Psoas muscle (tissue), 8 donors: ENCODE data around the gene FGF1. TPM values are rescaled to one million over a fixed set of nuclear protein-coding genes. Genes with fewer than 3 reads are reported as not detected.
A peak's percentile ranks its signal among the peaks of the same experiment; 100 is the strongest.

Experiments
- ATAC-seq, 4 donors: fragments of 200-7000 bp; cut with Tn5 transposase; one replicate each; pipeline ENCODE4 v1.9.1; 2020; ENCODE audit warnings: moderate library complexity in 3 of 4, mild to moderate bottlenecking in 2 of 4
- DNase-seq, 2 donors: peaks; one replicate each; pipeline ENCODE4 v3.0.0-alpha.2; 2020
- H3K27ac ChIP-seq: fragments of 200-600 bp; one replicate; pipeline ENCODE4 v1.8.0; 2022
- H3K27me3 ChIP-seq, 3 donors: fragments of 200-600 bp in 1 of 3; one replicate each; pipeline versions ENCODE4 v1.6.1 to v1.8.0; 2013 to 2022; ENCODE audit warnings: low read length in 2 of 3, mild to moderate bottlenecking in 2 of 3, moderate library complexity in 1 of 3; ENCODE audit not compliant: insufficient read depth in 3 of 3
- H3K36me3 ChIP-seq, 2 donors: fragments of 200-600 bp in 1 of 2; one replicate each; pipeline versions ENCODE4 v1.6.1 to v1.8.0; 2013 to 2022; ENCODE audit warnings: low read depth in 1 of 2, mild to moderate bottlenecking in 1 of 2, moderate library complexity in 1 of 2; ENCODE audit not compliant: insufficient read depth in 1 of 2
- H3K4me1 ChIP-seq: fragments of 200-600 bp; one replicate; pipeline ENCODE4 v1.8.0; 2022
- H3K4me3 ChIP-seq: fragments of 200-600 bp; one replicate; pipeline ENCODE4 v1.8.0; 2022; ENCODE audit warnings: mild to moderate bottlenecking
- H3K9me3 ChIP-seq: fragments of 200-600 bp; one replicate; pipeline ENCODE4 v1.8.0; 2022
- WGBS, 3 donors: extraction: QIAGEN DNeasy Blood & Tissue Kit; methylation state at CpG; one replicate each; pipeline versions ENCODE4 v1.1.6 to v1.1.7; 2013; 5-methylcytosine and 5-hydroxymethylcytosine counted together
- intact Hi-C, 2 donors: fragments of 100-400 bp; cut with DNase I; formaldehyde crosslinking; loops; one replicate each; pipeline versions ENCODE4 v1.11.0 to v1.14.2; 2022
- polyA plus RNA-seq, 3 donors: library from polyadenylated mRNA; stranded (reverse); fragments of 200-250 nt; gene quantifications; one replicate each; pipeline ENCODE4 v1.2.3, GENCODE V29; 2013
- total RNA-seq, 4 donors: library from RNA; stranded (reverse); fragmentation: NEBNext Ultra II Directional in 2 of 4; extraction: Animal tissue kit (Norgen Biotek cat#: 25700) in 2 of 4; gene quantifications; one replicate each; pipeline versions ENCODE4 v1.2.1 to v1.2.4, GENCODE V29; 2021 to 2023
- TF ChIP-seq, protein P1 (sequence below): fragments of 200-600 bp; IDR thresholded peaks from one replicate; pipeline ENCODE4 v1.8.0; 2022; ENCODE audit warnings: antibody characterized with exemption
- donor health status: healthy with polysubstance abuse.
- donor health status: DM: no; HTN: no; CAD: no; lungs with moderate emphysema.
- donor health status: Bipolar disorder and iron deficiency.
- donor health status: healthy.
- donor health status: DM: yes; HTN: yes; CAD: no.
- donor health status: DM: no; HTN: no; CAD: no.
- donor health status: DM: no; HTN: no; CAD: no.
- donor health status: DM: yes; HTN: yes; CAD: no.

FGF1 gene
- total and polyA plus RNA-seq, 7 donors: 0.34 to 7.1 (median 1.00) TPM

DNA sequence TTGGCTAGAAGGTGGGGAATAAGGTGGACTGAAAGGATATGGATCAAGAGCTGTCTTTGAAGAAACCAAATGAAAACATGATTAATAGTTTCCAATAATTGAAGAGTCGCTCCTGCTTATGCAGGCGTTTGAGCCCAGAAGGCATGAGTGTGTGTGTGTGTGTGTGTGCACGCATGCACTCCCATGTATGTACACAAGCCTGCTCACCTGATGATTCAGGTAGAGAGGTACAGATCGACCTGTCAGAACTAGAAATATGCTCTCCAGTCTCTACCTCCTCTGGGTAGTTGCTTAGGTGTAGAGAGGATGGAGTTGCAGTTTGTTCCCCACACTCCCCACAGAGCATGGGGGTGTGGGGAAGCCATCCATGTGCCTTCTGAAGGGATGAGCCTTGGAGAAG lies 1.1 kb upstream of the FGF1 start:
- H3K9me3 ChIP-seq: no peaks in the 10 kb centered on the region
- H3K4me1 ChIP-seq: no peaks in the 10 kb centered on the region
- ATAC-seq (no peak), DNase-seq (no peak)
- TF ChIP-seq, protein P1, sequence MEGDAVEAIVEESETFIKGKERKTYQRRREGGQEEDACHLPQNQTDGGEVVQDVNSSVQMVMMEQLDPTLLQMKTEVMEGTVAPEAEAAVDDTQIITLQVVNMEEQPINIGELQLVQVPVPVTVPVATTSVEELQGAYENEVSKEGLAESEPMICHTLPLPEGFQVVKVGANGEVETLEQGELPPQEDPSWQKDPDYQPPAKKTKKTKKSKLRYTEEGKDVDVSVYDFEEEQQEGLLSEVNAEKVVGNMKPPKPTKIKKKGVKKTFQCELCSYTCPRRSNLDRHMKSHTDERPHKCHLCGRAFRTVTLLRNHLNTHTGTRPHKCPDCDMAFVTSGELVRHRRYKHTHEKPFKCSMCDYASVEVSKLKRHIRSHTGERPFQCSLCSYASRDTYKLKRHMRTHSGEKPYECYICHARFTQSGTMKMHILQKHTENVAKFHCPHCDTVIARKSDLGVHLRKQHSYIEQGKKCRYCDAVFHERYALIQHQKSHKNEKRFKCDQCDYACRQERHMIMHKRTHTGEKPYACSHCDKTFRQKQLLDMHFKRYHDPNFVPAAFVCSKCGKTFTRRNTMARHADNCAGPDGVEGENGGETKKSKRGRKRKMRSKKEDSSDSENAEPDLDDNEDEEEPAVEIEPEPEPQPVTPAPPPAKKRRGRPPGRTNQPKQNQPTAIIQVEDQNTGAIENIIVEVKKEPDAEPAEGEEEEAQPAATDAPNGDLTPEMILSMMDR: no peak
- intact Hi-C loops: no loop called here
- WGBS, 3 donors: 92 to 96% (median 94%) methylated on average over 4 of the region's 4 CpGs
- no peak overlapping the region for H3K27ac ChIP-seq
- H3K27me3 ChIP-seq: no peaks in the 10 kb centered on the region
- H3K36me3 ChIP-seq: no peaks in the 10 kb centered on the region
- no peak overlapping the region for H3K4me3 ChIP-seq

DNA sequence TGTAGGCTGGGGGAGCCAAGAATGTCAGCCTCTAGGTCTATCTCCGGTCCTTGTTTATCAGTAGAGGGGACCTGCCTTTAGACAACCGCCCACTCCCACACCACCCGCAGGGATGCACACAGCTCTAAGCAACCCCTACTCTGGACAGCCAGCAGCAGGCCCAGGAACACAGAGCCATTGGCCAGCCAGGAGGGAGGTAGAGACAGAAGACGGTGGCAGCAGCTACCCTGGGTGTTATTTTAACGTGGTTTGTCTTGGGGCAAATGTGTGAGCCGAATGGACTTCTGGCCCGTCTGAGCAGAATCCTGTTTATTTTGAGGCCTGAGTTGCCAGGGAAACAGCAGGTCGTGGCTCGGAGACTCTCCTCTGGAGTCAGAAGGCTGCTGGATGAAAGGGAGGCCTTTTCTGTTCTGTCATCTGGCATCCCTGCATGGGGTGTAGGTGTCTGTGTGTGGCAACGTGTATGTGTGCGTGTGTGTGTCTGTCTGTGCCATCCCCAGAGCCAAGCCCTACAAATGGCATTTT lies 382 bp upstream of the FGF1 start:
- intact Hi-C loops: no loop called here
- peak in 2 of 4 donors; percentile 24 to 27 for ATAC-seq
- Histone ChIP-seq H3K4me1 (no peaks in the 10 kb centered on the region), H3K36me3 (no peaks in the 10 kb centered on the region), H3K4me3 (no peak overlapping the region), H3K27me3 (no peaks in the 10 kb centered on the region), H3K27ac (no peak overlapping the region), H3K9me3 (no peaks in the 10 kb centered on the region)
- TF ChIP-seq, protein P1: no peak
- WGBS, 3 donors: 50 to 63% (median 52%) methylated on average over 11 of the region's 11 CpGs
- DNase-seq: no peak

DNA sequence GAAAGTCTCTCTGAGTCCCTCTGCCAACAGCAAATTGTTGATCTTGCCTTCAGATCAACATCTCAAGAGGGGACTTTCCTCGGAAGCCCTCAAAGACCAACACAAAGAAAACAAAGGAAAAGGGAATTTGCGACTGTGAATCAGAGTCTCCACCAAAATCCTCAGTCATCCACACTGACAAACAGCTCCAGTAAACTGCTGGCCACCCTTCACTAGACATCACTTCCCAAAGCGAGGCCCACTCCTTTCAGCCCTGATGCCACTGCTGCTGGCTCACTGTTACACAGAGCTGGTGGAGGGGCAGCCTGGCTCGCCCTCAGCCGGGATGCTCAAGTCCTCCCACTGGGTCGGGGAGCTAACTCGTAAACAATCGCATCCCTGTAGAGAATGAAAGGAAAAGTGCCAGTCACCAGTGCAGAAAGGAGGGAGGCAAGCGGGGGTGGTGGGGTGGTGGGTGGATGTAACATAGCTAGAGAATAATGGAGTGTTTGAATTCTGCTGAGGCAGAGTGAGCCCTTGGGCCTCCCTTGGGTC lies 1.3 kb downstream of the FGF1 start:
- TF ChIP-seq, protein P1: no peak
- Histone ChIP-seq H3K27me3 (no peaks in the 10 kb centered on the region), H3K36me3 (no peaks in the 10 kb centered on the region), H3K4me1 (no peaks in the 10 kb centered on the region), H3K27ac (peak overlapping the region; percentile 5), H3K9me3 (no peaks in the 10 kb centered on the region), H3K4me3 (no peak overlapping the region)
- 27 to 55% (median 44%) methylated on average over 9 of the region's 9 CpGs for WGBS, 3 donors
- ATAC-seq: peak in 1 of 4 donors; percentile 25
- no peak for DNase-seq
- intact Hi-C loops: no loop called here

DNA sequence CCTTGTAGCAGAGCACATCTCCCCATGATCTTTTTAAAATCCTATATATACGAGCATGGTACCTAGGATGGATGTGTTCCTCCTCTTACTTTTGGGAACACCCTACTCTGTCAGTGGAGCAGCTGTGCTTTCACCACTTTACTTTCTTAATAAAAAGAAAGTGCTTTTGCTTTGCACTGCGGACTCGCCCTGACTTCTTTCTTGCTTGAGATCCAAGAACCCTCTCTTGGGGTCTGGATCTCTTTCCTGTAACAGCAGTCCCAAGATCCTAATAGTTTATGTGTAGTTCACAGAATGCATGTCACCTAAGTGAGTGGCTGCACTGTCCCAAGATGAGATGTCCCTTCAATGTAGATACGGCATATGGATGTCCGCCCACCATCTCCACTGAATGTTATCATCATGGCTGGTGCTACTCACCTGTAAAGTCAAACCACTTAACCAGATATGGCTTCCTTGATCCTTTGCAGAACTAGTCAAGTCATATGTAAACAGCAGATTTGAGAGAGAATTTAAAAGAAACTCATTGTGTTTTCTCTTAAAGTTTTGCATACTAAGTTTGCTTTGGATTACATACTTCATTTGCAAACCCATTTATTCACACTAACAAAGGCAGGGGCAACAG lies 1.9 kb downstream of the FGF1 start:
- 86 to 88% (median 88%) methylated on average over 5 of the region's 5 CpGs for WGBS, 3 donors
- ATAC-seq (no peak), DNase-seq (no peak)
- Histone ChIP-seq H3K36me3 (no peaks in the 10 kb centered on the region), H3K27me3 (no peaks in the 10 kb centered on the region), H3K4me3 (no peak overlapping the region), H3K27ac (peak overlapping the region; percentile 5), H3K9me3 (no peaks in the 10 kb centered on the region), H3K4me1 (no peaks in the 10 kb centered on the region)
- TF ChIP-seq, protein P1: no peak
- intact Hi-C loops: no loop called here
